Testis (tissue), 3 donors: ENCODE measurements around the gene TAAR8. TPM values are rescaled to one million over a fixed set of nuclear protein-coding genes. Genes with fewer than 3 reads are reported as not detected.
A peak's percentile ranks its signal among the peaks of the same experiment; 100 is the strongest.

Experiments
- DNase-seq: peaks from one replicate; pipeline ENCODE4 v3.0.0-alpha.2; 2019
- H3K27ac ChIP-seq, 2 donors: fragments of 200-600 bp; sonication (generic); one replicate each; pipeline ENCODE4 v1.5.1; 2019
- H3K27me3 ChIP-seq: fragments of 200-600 bp; sonication (generic); one replicate; pipeline ENCODE4 v1.5.1; 2019
- H3K36me3 ChIP-seq: fragments of 200-600 bp; sonication (generic); one replicate; pipeline ENCODE4 v1.5.1; 2017; ENCODE audit warnings: low read depth; ENCODE audit errors: missing control alignments
- H3K4me1 ChIP-seq: fragments of 200-600 bp; sonication (generic); one replicate; pipeline ENCODE4 v1.5.1; 2019
- H3K4me3 ChIP-seq, 2 donors: fragments of 200-600 bp; sonication (generic); one replicate each; pipeline ENCODE4 v1.5.1; 2017 to 2019
- H3K9me3 ChIP-seq: fragments of 200-600 bp; sonication (generic); one replicate; pipeline ENCODE4 v1.5.1; 2017
- CTCF ChIP-seq, 3 experiments: fragments of 450-650 bp in 2 of 3; fragments of 200-600 bp in 1 of 3; sonication (generic) in 1 of 3; IDR thresholded peaks; one replicate each; pipeline ENCODE4 v1.5.1; 2016 to 2019; ENCODE audit warnings: antibody characterized with exemption in 3 of 3, mild to moderate bottlenecking in 2 of 3, moderate library complexity in 1 of 3
- POLR2A ChIP-seq: fragments of 450-650 bp; IDR thresholded peaks from one replicate; pipeline ENCODE4 v1.6.1; 2017; ENCODE audit warnings: antibody characterized with exemption, mild to moderate bottlenecking, moderate library complexity
- WGBS, 2 donors: methylation state at CpG; one replicate each; pipeline ENCODE4 v1.1.5; 2018; 5-methylcytosine and 5-hydroxymethylcytosine counted together
- intact Hi-C: fragments of 100-400 bp; cut with DNase I; formaldehyde crosslinking; loops from one replicate; pipeline ENCODE4 v1.15.1; 2023; ENCODE audit warnings: low total_unique reads
- polyA plus RNA-seq: library from polyadenylated mRNA; stranded (reverse); fragments of 350-450 nt; fragmentation: Illumina TruSeq; extraction: RNeasy Lipid Tissue Mini Kit (QIAGEN cat#74804); gene quantifications from one replicate; pipeline ENCODE4 v1.2.3, GENCODE V29; 2014; ENCODE audit warnings: low read depth, low replicate concordance; ENCODE audit not compliant: insufficient read depth
- total RNA-seq, 2 donors: library from RNA; depleted of rRNA; stranded (reverse); fragments of >200 nt; gene quantifications; one replicate each; pipeline ENCODE4 v1.2.3, GENCODE V29; 2016

Gene TAAR8
- total and polyA plus RNA-seq, 3 donors from 2014 or later: not detected

DNA sequence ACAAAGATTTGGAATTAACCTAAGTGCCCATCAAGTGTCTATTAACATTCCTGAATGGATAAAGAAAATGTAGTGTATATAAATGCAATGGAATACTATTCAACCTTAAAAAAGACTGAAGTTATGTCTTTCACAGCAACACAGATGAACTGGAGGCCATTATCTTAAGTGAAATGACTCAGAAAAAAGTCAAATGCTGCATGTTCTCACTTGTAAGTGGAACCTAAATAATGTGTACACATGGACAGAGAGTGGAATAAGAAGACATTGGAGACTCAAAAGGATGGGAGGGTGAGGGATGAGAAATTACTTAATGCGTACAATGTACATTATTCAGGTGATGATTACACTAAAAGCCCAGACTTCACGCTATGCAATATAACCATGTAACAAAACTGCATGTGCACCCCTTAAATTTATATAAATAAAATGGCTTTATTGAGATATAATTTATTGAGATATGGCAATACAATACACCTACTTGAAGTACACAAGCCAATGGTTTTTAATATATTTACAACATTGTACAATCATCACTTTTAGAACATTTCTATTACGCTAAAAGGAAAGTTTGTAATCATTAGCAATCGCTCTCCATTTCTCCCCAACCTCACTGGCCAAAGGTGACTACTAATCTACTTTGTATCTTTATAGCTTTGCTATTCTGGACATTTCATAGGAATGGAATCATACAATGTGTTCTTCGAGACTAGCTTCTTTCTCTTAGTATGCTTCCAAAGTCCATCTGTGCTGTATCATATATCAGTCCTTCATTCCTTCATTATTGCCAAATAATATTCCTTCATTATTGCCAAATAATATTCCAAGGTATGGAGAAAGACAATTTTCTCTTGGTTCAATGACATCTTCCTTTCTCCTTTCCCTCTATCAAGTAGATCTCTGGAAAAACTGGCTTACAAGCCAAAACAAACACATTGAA, 45.3 kb upstream of the TAAR8 start:
- Histone ChIP-seq H3K4me1 (peaks cover 10% of the 10 kb centered on the region), H3K36me3 (no peaks in the 10 kb centered on the region), H3K27ac (no peak overlapping the region), H3K9me3 (no peaks in the 10 kb centered on the region), H3K27me3 (no peaks in the 10 kb centered on the region), H3K4me3 (no peak overlapping the region)
- TF ChIP-seq CTCF (IDR thresholded peaks at IDR 0.05) (no peak), POLR2A (no peak)
- intact Hi-C loops: no loop called here
- DNase-seq: no peak
- 82 to 86% methylated on average over 5 of the region's 5 CpGs for WGBS, 2 donors

DNA sequence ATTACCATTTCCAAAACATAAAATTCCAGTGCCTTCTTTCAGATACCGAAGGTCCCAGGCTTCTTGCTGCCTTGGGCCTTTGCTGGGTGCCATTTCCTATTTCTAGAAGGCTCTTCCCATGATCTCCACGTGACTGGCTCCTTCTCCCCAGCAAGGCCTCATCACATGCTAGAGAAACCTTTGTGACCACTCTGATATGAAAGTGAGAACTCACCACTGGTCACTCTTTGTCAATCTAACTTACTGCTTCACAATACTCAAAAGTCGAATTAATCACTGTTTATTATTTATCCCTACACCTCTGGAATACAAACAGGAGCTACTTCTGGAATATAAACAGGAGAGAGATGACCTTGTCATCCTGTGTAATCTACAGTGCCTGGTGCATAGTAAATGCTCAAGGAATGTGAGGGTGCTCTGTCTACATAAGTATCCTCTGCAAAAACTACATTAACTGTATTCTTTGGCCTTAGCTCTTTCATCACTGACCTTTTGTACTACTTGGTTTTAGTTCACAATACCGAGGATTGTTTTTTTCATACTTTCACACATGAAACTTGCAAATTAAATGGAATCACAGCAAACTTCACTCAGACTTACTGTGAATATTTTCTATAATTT, 41.2 kb upstream of the TAAR8 start:
- Histone ChIP-seq H3K36me3 (no peaks in the 10 kb centered on the region), H3K27me3 (no peaks in the 10 kb centered on the region), H3K27ac (peak overlapping the region in 1 of 2 donors; percentile 75), H3K4me3 (no peak overlapping the region), H3K9me3 (no peaks in the 10 kb centered on the region), H3K4me1 (peaks cover 10% of the 10 kb centered on the region)
- no peak for DNase-seq
- WGBS, 2 donors: 37 to 42% methylated on average over 4 of the region's 4 CpGs
- intact Hi-C loops: no loop called here
- TF ChIP-seq CTCF (IDR thresholded peaks at IDR 0.05): no peak
- no peak for TF ChIP-seq POLR2A

DNA sequence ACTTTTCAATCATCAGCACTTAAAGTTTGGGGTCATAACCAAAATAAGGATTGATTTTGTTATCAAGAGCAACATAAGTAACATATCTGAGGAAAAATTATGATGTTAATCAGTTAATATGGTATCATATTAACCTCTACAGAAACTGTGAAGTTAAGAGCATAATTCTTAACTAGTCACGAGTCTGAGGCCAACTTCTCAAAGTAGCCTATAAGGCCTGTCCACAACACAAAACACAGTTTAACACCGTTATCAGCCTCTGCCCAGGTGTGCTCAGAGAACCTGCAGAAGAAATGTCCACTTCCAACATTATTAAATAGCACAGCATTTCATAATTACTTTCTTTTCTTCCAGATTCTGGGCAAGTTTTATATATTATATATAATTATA, 40.6 kb upstream of the TAAR8 start:
- intact Hi-C loops: no loop called here
- Histone ChIP-seq H3K4me1 (peaks cover 10% of the 10 kb centered on the region), H3K27ac (peak overlapping the region; percentile 64 to 75), H3K36me3 (no peaks in the 10 kb centered on the region), H3K4me3 (peak overlapping the region; percentile 76 to 93), H3K27me3 (no peaks in the 10 kb centered on the region), H3K9me3 (no peaks in the 10 kb centered on the region)
- TF ChIP-seq CTCF (IDR thresholded peaks at IDR 0.05): no peak
- TF ChIP-seq POLR2A: no peak
- 22 to 28% methylated on average over 2 of the region's 2 CpGs for WGBS, 2 donors
- no peak for DNase-seq

GRCh38 chr6:132512342-132512637, 40.2 kb upstream of the TAAR8 start:
- peak overlapping the region; percentile 64 to 75 for H3K27ac ChIP-seq
- no peaks in the 10 kb centered on the region for H3K36me3 ChIP-seq
- TF ChIP-seq CTCF (IDR thresholded peaks at IDR 0.05) (no peak), POLR2A (no peak)
- intact Hi-C loops: no loop called here
- peaks cover 10% of the 10 kb centered on the region for H3K4me1 ChIP-seq
- H3K4me3 ChIP-seq: peak overlapping the region; percentile 76 to 93
- no peak for DNase-seq
- H3K9me3 ChIP-seq: no peaks in the 10 kb centered on the region
- 0 to 2% methylated on average over 7 of the region's 7 CpGs for WGBS, 2 donors
- no peaks in the 10 kb centered on the region for H3K27me3 ChIP-seq
